ENCODE results near the gene PTPRO.

The PTPRO gene

GRCh38 chr12:15443611-15444010 is 121.3 kb downstream of the PTPRO start:
- Histone ChIP-seq H3K4me1 (no peaks in the 10 kb centered on the region), H3K27ac (no peak overlapping the region), H3K9me3 (peaks cover 0 to 9% (median 3%) of the 10 kb centered on the region in 3 donors), H3K36me3 (no peaks in the 10 kb centered on the region), H3K27me3 (no peaks in the 10 kb centered on the region), H3K4me3 (no peak overlapping the region)
- no peak for TF ChIP-seq CTCF (IDR thresholded peaks at IDR 0.05)
- intact Hi-C loops (cut with DNase I; ENCODE audit: low total_unique reads): no loop called here
- no peak for DNase-seq

- H3K27ac ChIP-seq: no peak overlapping the region
- H3K36me3 ChIP-seq: no peaks in the 10 kb centered on the region
- DNase-seq: no peak
- no peaks in the 10 kb centered on the region for H3K27me3 ChIP-seq
- no peaks in the 10 kb centered on the region for H3K4me1 ChIP-seq
- peaks cover 0 to 3% (median 0%) of the 10 kb centered on the region in 3 donors for H3K9me3 ChIP-seq
- no peak overlapping the region for H3K4me3 ChIP-seq
- intact Hi-C loops (cut with DNase I; ENCODE audit: low total_unique reads): no loop called here
- no peak for TF ChIP-seq CTCF (IDR thresholded peaks at IDR 0.05)
These were observed 122.2 kb downstream of the PTPRO start for GRCh38 chr12:15444523-15444922.

GRCh38 chr12:15446807-15447206 is 124.5 kb downstream of the PTPRO start:
- Histone ChIP-seq H3K9me3 (no peaks in the 10 kb centered on the region), H3K4me3 (no peak overlapping the region), H3K4me1 (no peaks in the 10 kb centered on the region), H3K27me3 (no peaks in the 10 kb centered on the region), H3K36me3 (no peaks in the 10 kb centered on the region), H3K27ac (no peak overlapping the region)
- no peak for DNase-seq
- intact Hi-C loops (cut with DNase I; ENCODE audit: low total_unique reads): no loop called here
- TF ChIP-seq CTCF (IDR thresholded peaks at IDR 0.05): no peak

GRCh38 chr12:15453613-15454012 is 131.3 kb downstream of the PTPRO start:
- Histone ChIP-seq H3K4me3 (no peak overlapping the region), H3K4me1 (no peaks in the 10 kb centered on the region), H3K27me3 (no peaks in the 10 kb centered on the region), H3K27ac (no peak overlapping the region), H3K36me3 (peaks cover 0 to 3% (median 0%) of the 10 kb centered on the region in 3 donors), H3K9me3 (peaks cover 0 to 16% (median 13%) of the 10 kb centered on the region in 3 donors)
- TF ChIP-seq CTCF (IDR thresholded peaks at IDR 0.05): no peak
- intact Hi-C loops (cut with DNase I; ENCODE audit: low total_unique reads): no loop called here
- DNase-seq: no peak

- H3K4me3 ChIP-seq: no peak overlapping the region
- H3K27ac ChIP-seq: no peak overlapping the region
- H3K27me3 ChIP-seq: no peaks in the 10 kb centered on the region
- intact Hi-C loops (cut with DNase I; ENCODE audit: low total_unique reads): no loop called here
- H3K4me1 ChIP-seq: no peaks in the 10 kb centered on the region
- no peak for TF ChIP-seq CTCF (IDR thresholded peaks at IDR 0.05)
- H3K9me3 ChIP-seq: peaks cover 0 to 29% (median 21%) of the 10 kb centered on the region in 3 donors
- H3K36me3 ChIP-seq: peaks cover 0 to 3% (median 0%) of the 10 kb centered on the region in 3 donors
- no peak for DNase-seq
These were observed 135.7 kb downstream of the PTPRO start for GRCh38 chr12:15458008-15458407.

GRCh38 chr12:15468911-15469310 is 146.6 kb downstream of the PTPRO start:
- Histone ChIP-seq H3K4me1 (no peaks in the 10 kb centered on the region), H3K4me3 (no peak overlapping the region), H3K27ac (no peak overlapping the region), H3K36me3 (no peaks in the 10 kb centered on the region), H3K27me3 (peaks cover 0 to 2% of the 10 kb centered on the region in 2 donors), H3K9me3 (no peaks in the 10 kb centered on the region)
- intact Hi-C loops (cut with DNase I; ENCODE audit: low total_unique reads): no loop called here
- TF ChIP-seq CTCF (IDR thresholded peaks at IDR 0.05): no peak
- DNase-seq: no peak
